GM12878 (cell line): ENCODE results near the gene CAPN10. TPM values are rescaled to one million over a fixed set of nuclear protein-coding genes. Genes with fewer than 3 reads are reported as not detected.
A peak's percentile ranks its signal among the peaks of the same experiment; 100 is the strongest.

ENCODE experiments used
- ATAC-seq: fragments of 200-7000 bp; cut with Tn5 transposase; 3 replicates; pipeline ENCODE4 v1.9.1; 2020; ENCODE audit warnings: mild to moderate bottlenecking, moderate library complexity
- BruUV-seq: library from RNA; stranded (reverse); fragments of 400-500 nt; replicated peaks from 2 replicates; lab custom pipeline; 2021; lab: Mats Ljungman, UMichigan
- CTCF ChIA-PET: fragments of 300-600 bp; sonication (Branson Sonifier 250); formaldehyde crosslinking; extraction: SDS; loops from one replicate; lab custom pipeline; 2021; ENCODE audit warnings: inconsistent platforms; lab: Yijun Ruan, JAX
- POLR2A ChIA-PET: fragments of 350-600 bp; formaldehyde crosslinking; extraction: SDS; loops from one replicate; lab custom pipeline; 2021; ENCODE audit warnings: inconsistent platforms; lab: Charles Lee
- RAD21 ChIA-PET: fragments of 300-600 bp; sonication (Branson Sonifier 250); formaldehyde crosslinking; loops from one replicate; lab custom pipeline; 2023; ENCODE audit warnings: antibody characterized with exemption; ENCODE audit not compliant: unreplicated experiment; lab: Charles Lee
- SMC1A ChIA-PET: fragments of 300-600 bp; sonication (Branson Sonifier 250); formaldehyde crosslinking; loops from one replicate; lab custom pipeline; 2023; ENCODE audit not compliant: unreplicated experiment, uncharacterized antibody; lab: Charles Lee
- DNase-seq: peaks from one replicate; pipeline ENCODE4 v3.0.0-alpha.2; 2011; ENCODE audit warnings: low read depth, low spot score
- FAIRE-seq: peaks from 3 replicates; lab custom pipeline; 2011; peaks lifted over from hg19 to GRCh38; lab: Jason Lieb, UNC
- H2AFZ ChIP-seq: 2 replicates; pipeline ENCODE4 v1.6.0; 2011; ENCODE audit warnings: low read depth, low read length, control low read depth; ENCODE audit not compliant: control insufficient read depth
- H3K27ac ChIP-seq: 2 replicates; pipeline ENCODE4 v1.5.1; 2011; ENCODE audit warnings: control low read depth; ENCODE audit not compliant: control insufficient read depth, insufficient read depth
- H3K27me3 ChIP-seq, 2 experiments: replicated peaks in 1 of 2; 2 replicates each; pipeline versions ENCODE4 v1.6.0 to v1.6.1; 2011; ENCODE audit warnings: low read length in 1 of 2; ENCODE audit not compliant: control insufficient read depth in 2 of 2, insufficient read depth in 2 of 2
- H3K36me3 ChIP-seq, 2 experiments: 2 replicates each; pipeline ENCODE4 v1.5.1; 2011; ENCODE audit warnings: low read length in 1 of 2; ENCODE audit not compliant: control insufficient read depth in 2 of 2, insufficient read depth in 2 of 2
- H3K4me1 ChIP-seq: 2 replicates; pipeline ENCODE4 v1.6.1; 2011; ENCODE audit warnings: mild to moderate bottlenecking, low read length, moderate library complexity, mixed read lengths; ENCODE audit not compliant: control insufficient read depth, insufficient read depth
- H3K4me2 ChIP-seq: 2 replicates; pipeline ENCODE4 v1.6.0; 2011; ENCODE audit warnings: control low read depth; ENCODE audit not compliant: control insufficient read depth, insufficient read depth
- H3K4me3 ChIP-seq: fragments of 200-600 bp; sonication (generic); 2 replicates; pipeline ENCODE4 v1.5.1; 2016
- H3K79me2 ChIP-seq: 2 replicates; pipeline ENCODE4 v1.6.0; 2011; ENCODE audit warnings: low read length; ENCODE audit not compliant: control insufficient read depth, insufficient read depth
- H3K9ac ChIP-seq: 2 replicates; pipeline ENCODE4 v1.8.0; 2011; ENCODE audit warnings: low read length, control low read depth, mixed read lengths; ENCODE audit not compliant: control insufficient read depth, insufficient read depth
- H3K9me3 ChIP-seq: replicated peaks from 3 replicates; pipeline ENCODE4 v1.5.1; 2011; ENCODE audit warnings: mild to moderate bottlenecking, low read length; ENCODE audit not compliant: control insufficient read depth, insufficient read depth
- H4K20me1 ChIP-seq: 2 replicates; pipeline ENCODE4 v1.6.0; 2011; ENCODE audit not compliant: control insufficient read depth, insufficient read depth
- CHD4 ChIP-seq: fragments of 200-600 bp; sonication (generic); IDR thresholded peaks from 2 replicates; pipeline ENCODE4 v1.6.1; 2016; ENCODE audit warnings: mild to moderate bottlenecking
- FOXK2 ChIP-seq: fragments of 450-650 bp; IDR thresholded peaks from 2 replicates; pipeline ENCODE4 v1.6.1; 2017; ENCODE audit warnings: mild to moderate bottlenecking, moderate library complexity
- NFIC ChIP-seq: IDR thresholded peaks from 2 replicates; pipeline ENCODE4 v1.6.1; 2012; ENCODE audit warnings: low read depth, mild to moderate bottlenecking, inconsistent platforms, low read length, moderate library complexity
- PKNOX1 ChIP-seq: fragments of 450-650 bp; IDR thresholded peaks from 2 replicates; pipeline ENCODE4 v1.6.1; 2016; ENCODE audit warnings: mild to moderate bottlenecking
- POLR2A ChIP-seq: IDR thresholded peaks from 2 replicates; pipeline ENCODE4 v1.6.1; 2011; ENCODE audit warnings: low read depth, mild to moderate bottlenecking, low read length
- RAD51 ChIP-seq: fragments of 450-650 bp; IDR thresholded peaks from 2 replicates; pipeline ENCODE4 v1.6.1; 2016; ENCODE audit warnings: moderate library complexity, mild to moderate bottlenecking, inconsistent platforms
- WGBS: methylation state at CpG from one replicate; pipeline ENCODE4 v1.1.6; 2016; ENCODE audit warnings: low lambda C conversion rate; ENCODE audit not compliant: insufficient replicate concordance, insufficient coverage; ENCODE audit errors: missing lambda C conversion rate; 5-methylcytosine and 5-hydroxymethylcytosine counted together
- in situ Hi-C: fragments of 300-500 bp; cut with MboI; formaldehyde crosslinking; loops from 9 replicates; pipeline ENCODE4 v1.14.3; 2018; ENCODE audit warnings: mixed read lengths
- intact Hi-C: fragments of 100-400 bp; cut with micrococcal nuclease; formaldehyde crosslinking; loops from one replicate; pipeline ENCODE4 v1.14.2; 2022; ENCODE audit not compliant: unreplicated experiment
- polyA plus RNA-seq, 11 experiments: library from polyadenylated mRNA; depleted of rRNA in 4 of 11; unstranded in 6 of 11; stranded (reverse) in 5 of 11; fragments of >200 nt; fragmentation: Nextera tagmentation in 4 of 11; fragmentation: Illumina TruSeq in 1 of 11; extraction: Ambion mirVana in 4 of 11; extraction: Trizol in 1 of 11; gene quantifications; 1 replicate in 1 of 11; 2 replicates in 10 of 11; pipeline versions ENCODE4 v1.2.1 to v1.2.3, GENCODE V29; 2011 to 2016; ENCODE audit warnings: inconsistent platforms in 2 of 11, missing spikeins in 2 of 11, low read depth in 1 of 11
- total RNA-seq, 4 experiments: library from RNA; depleted of rRNA in 3 of 4; stranded (reverse); fragments of >200 nt in 3 of 4; fragmentation: Illumina TruSeq in 1 of 4; extraction: Trizol in 1 of 4; gene quantifications; 2 replicates each; pipeline versions ENCODE4 v1.2.1 to v1.2.3, GENCODE V29; 2013 to 2021

The CAPN10 gene
- total and polyA plus RNA-seq, 10 of the 15 experiments (the other 5 are each of a cell fraction or from before 2014, with no cell fraction given), result 0.37 to 40.6 (median 17.5) TPM

DNA sequence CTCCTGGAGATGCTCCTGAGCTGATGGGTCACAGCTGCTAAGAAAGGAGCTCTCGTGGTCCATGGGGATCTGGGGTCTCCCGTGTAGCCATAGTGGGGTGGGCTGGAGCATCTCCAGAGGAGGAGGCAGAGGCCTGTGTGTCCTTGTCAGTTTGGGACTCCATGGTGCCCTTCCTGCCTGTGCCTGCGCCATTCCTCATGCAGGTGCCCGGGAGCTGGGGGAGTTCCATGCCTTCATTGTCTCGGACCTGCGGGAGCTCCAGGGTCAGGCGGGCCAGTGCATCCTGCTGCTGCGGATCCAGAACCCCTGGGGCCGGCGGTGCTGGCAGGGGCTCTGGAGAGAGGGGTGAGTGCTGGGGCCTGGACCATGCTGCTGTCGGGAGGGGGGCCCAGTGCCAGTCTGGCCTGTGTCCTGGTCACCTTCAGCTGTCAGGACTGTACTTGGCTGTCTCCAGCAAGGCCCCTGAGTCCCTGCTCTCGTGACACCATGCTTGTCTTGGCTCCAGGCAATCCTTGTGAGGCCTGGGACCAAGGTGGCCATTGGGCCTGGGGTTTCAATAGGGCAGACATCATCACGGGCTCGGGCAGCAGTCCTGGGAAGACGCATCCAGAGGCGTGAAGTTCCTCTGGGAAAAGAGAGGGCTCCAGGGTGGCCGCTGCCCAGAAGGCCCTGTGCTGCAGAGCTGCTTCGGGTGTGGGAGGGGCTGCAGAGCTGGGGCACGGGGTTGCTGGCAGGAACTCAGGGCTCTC is 7.3 kb downstream of the CAPN10 start:
- Histone ChIP-seq H3K36me3 (peaks cover 2 to 24% of the 10 kb centered on the region in 2 experiments; a peak in 3 of 4 replicates), H3K27ac (no peak overlapping the region), H3K27me3 (no peaks in the 10 kb centered on the region), H3K9ac (no peak overlapping the region), H3K9me3 (no peaks in the 10 kb centered on the region), H3K4me2 (no peak overlapping the region), H4K20me1 (no peaks in the 10 kb centered on the region), H3K4me3 (no peak overlapping the region), H2AFZ (no peak overlapping the region), H3K4me1 (no peaks in the 10 kb centered on the region; the same call in 1 of the 2 replicates), H3K79me2 (peaks cover 4% of the 10 kb centered on the region)
- ChIA-PET POLR2A (no interaction called here), CTCF (no interaction called here), SMC1A (no interaction called here), RAD21 (no interaction called here)
- intact Hi-C loops, result no loop called here
- BruUV-seq, result no TSS peak
- TF ChIP-seq PKNOX1 (no peak), RAD51 (no peak), NFIC (no peak), CHD4 (no peak), POLR2A (0 out of 2 replicates have a peak, but pooled peaks have one; percentile 22), FOXK2 (no peak)
- in situ Hi-C loops, result no loop called here
- 95% methylated on average over 19 of the region's 19 CpGs for WGBS
- DNase-seq (no peak), ATAC-seq (no peak), FAIRE-seq (no peak)
